Colonic mucosa (tissue), 4 donors: ENCODE results near the gene ATP1B2. TPM values are rescaled to one million over a fixed set of nuclear protein-coding genes. Genes with fewer than 3 reads are reported as not detected.
"Not testable (repeated sequence)": the region's sequence is repeated elsewhere in the genome, so short reads cannot be mapped to it uniquely, and the experiment has no call there.

ENCODE experiments used
- DNase-seq: peaks from one replicate; pipeline ENCODE4 v3.0.0-alpha.2; 2020
- H3K27ac ChIP-seq: fragments of 200-600 bp; one replicate; pipeline ENCODE4 v1.8.0; 2021
- H3K27me3 ChIP-seq: fragments of 200-600 bp; one replicate; pipeline ENCODE4 v1.8.0; 2021
- H3K36me3 ChIP-seq: fragments of 200-600 bp; one replicate; pipeline ENCODE4 v1.8.0; 2021
- H3K4me1 ChIP-seq: fragments of 200-600 bp; one replicate; pipeline ENCODE4 v1.8.0; 2021; ENCODE audit warnings: mild to moderate bottlenecking
- H3K4me3 ChIP-seq: fragments of 200-600 bp; one replicate; pipeline ENCODE4 v1.8.0; 2021
- H3K9ac ChIP-seq, 2 donors: one replicate each; pipeline ENCODE4 v1.7.0; 2013; ENCODE audit warnings: control low read depth in 2 of 2, low read depth in 2 of 2, low read length in 2 of 2
- H3K9me3 ChIP-seq: fragments of 200-600 bp; one replicate; pipeline ENCODE4 v1.8.0; 2021
- CTCF ChIP-seq: fragments of 200-600 bp; IDR thresholded peaks from one replicate; pipeline ENCODE4 v1.8.0; 2022; ENCODE audit warnings: antibody characterized with exemption, mild to moderate bottlenecking
- intact Hi-C: fragments of 100-400 bp; cut with DNase I; formaldehyde crosslinking; loops from one replicate; pipeline ENCODE4 v1.14.1; 2022
- total RNA-seq, 2 donors: library from RNA; stranded (reverse); fragmentation: NEBNext Ultra II Directional in 1 of 2; extraction: Animal tissue kit (Norgen Biotek cat#: 25700) in 1 of 2; gene quantifications; one replicate each; pipeline ENCODE4 v1.2.1, GENCODE V29; 2021
- donor health status: healthy.
- donor health status: DM: no; HTN: no; CAD: no.
- donor health status: DM: no; HTN: no; CAD: no.

The ATP1B2 gene
- total RNA-seq, 2 donors from 2014 or later = 0.54 to 1.4 TPM

DNA sequence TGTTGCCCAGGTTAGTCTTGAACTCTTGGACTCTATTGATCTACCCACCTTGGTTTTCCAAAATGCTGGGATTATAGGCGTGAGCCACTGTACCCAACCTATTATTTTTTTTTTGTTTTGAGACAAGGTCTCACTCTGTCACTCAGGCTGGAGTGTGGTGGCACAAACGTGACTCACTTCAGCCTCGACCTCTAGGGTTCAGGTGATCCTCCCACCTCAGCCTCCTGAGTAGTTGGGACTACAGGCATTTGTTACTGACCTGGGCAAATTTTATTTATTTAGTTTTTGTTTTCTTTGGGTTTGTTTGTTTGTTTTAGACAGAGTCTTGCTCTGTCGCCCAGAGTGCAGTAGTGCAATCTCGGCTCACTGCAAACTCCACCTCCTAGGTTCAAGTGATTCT lies 27.1 kb upstream of the ATP1B2 start:
- no peak for TF ChIP-seq CTCF
- H3K9ac ChIP-seq = no peak overlapping the region
- peaks cover 7% of the 10 kb centered on the region for H3K4me1 ChIP-seq
- H3K36me3 ChIP-seq = no peaks in the 10 kb centered on the region
- no peak overlapping the region for H3K27ac ChIP-seq
- H3K27me3 ChIP-seq = no peaks in the 10 kb centered on the region
- no peaks in the 10 kb centered on the region for H3K9me3 ChIP-seq
- intact Hi-C loops = no loop called here
- no peak for DNase-seq
- H3K4me3 ChIP-seq = no peak overlapping the region

- DNase-seq, H3K36me3 ChIP-seq, intact Hi-C loops: not testable (repeated sequence)
Observed at GRCh38 chr17:7625749-7626148, 25.0 kb upstream of the ATP1B2 start.

GRCh38 chr17:7626307-7626706 lies 24.4 kb upstream of the ATP1B2 start:
- H3K4me3 ChIP-seq = no peak overlapping the region
- H3K36me3 ChIP-seq = no peaks in the 10 kb centered on the region
- no peaks in the 10 kb centered on the region for H3K9me3 ChIP-seq
- TF ChIP-seq CTCF = no peak
- intact Hi-C loops = no loop called here
- H3K27ac ChIP-seq = no peak overlapping the region
- no peaks in the 10 kb centered on the region for H3K27me3 ChIP-seq
- peaks cover 7% of the 10 kb centered on the region for H3K4me1 ChIP-seq
- DNase-seq = no peak
- H3K9ac ChIP-seq = peak overlapping the region in 1 of 2 donors; percentile 86

More at GRCh38 chr17:7625749-7626148, 25.0 kb upstream of the ATP1B2 start:
- H3K4me3 ChIP-seq, H3K9ac ChIP-seq, H3K27ac ChIP-seq, H3K4me1 ChIP-seq, H3K9me3 ChIP-seq, H3K27me3 ChIP-seq: not testable (repeated sequence)

- no peak for TF ChIP-seq CTCF
- no peaks in the 10 kb centered on the region for H3K36me3 ChIP-seq
- H3K27me3 ChIP-seq = no peaks in the 10 kb centered on the region
- intact Hi-C loops = no loop called here
- peak; percentile 24 for DNase-seq
- H3K27ac ChIP-seq = peak overlapping the region; percentile 87
- no peaks in the 10 kb centered on the region for H3K9me3 ChIP-seq
- peak overlapping the region; percentile 80 for H3K4me3 ChIP-seq
- peak overlapping the region; percentile 86 to 93 for H3K9ac ChIP-seq
- H3K4me1 ChIP-seq = peaks cover 7% of the 10 kb centered on the region
Observed at GRCh38 chr17:7626956-7627249, 23.8 kb upstream of the ATP1B2 start.

- peak; percentile 97 for DNase-seq
- no peaks in the 10 kb centered on the region for H3K36me3 ChIP-seq
- intact Hi-C loops = no loop called here
- no peaks in the 10 kb centered on the region for H3K27me3 ChIP-seq
- peak within 1 kb of the TSS; percentile 86 to 93 for H3K9ac ChIP-seq
- H3K4me1 ChIP-seq = peaks cover 7% of the 10 kb centered on the region
- peak within 1 kb of the TSS; percentile 87 for H3K27ac ChIP-seq
- no peak for TF ChIP-seq CTCF
- no peaks in the 10 kb centered on the region for H3K9me3 ChIP-seq
- peak within 1 kb of the TSS; percentile 80 for H3K4me3 ChIP-seq
Observed at GRCh38 chr17:7627250-7628121, 23.2 kb upstream of the ATP1B2 start, which contains the start of gene SAT2. Gene SAT2, minus strand, starts transcription at chr17:7627821. Its CDS starts 186 bp downstream, at chr17:7627635.

- TF ChIP-seq CTCF = no peak
- no peak within 1 kb of the TSS for H3K9ac ChIP-seq
- no peaks in the 10 kb centered on the region for H3K9me3 ChIP-seq
- H3K36me3 ChIP-seq = no peaks in the 10 kb centered on the region
- H3K27ac ChIP-seq = no peak within 1 kb of the TSS
- intact Hi-C loops = loop anchor here (5.0 kb wide), 1 partner anchor 57 kb away; the partner anchor contains the start of genes TP53 and WRAP53
- H3K4me3 ChIP-seq = no peak within 1 kb of the TSS
- DNase-seq = no peak
- peaks cover 7% of the 10 kb centered on the region for H3K4me1 ChIP-seq
- no peaks in the 10 kb centered on the region for H3K27me3 ChIP-seq
Observed at GRCh38 chr17:7629939-7630571, 20.7 kb upstream of the ATP1B2 start, which contains the start of gene SHBG. Gene SHBG, plus strand, starts transcription at chr17:7630135. Its CDS starts 38 bp downstream, at chr17:7630173.
